Coronary artery (tissue), 2 donors: ENCODE data around the gene ZSWIM1.
A peak's percentile ranks its signal among the peaks of the same experiment; 100 is the strongest.

Experiments used
- DNase-seq: peaks from one replicate; pipeline ENCODE4 v3.0.0-alpha.2; 2017; ENCODE audit warnings: low spot score
- H3K27ac ChIP-seq, 2 donors: fragments of 200-600 bp; sonication (generic); one replicate each; pipeline ENCODE4 v1.5.1; 2016 to 2019
- H3K4me3 ChIP-seq: fragments of 200-600 bp; sonication (generic); 2 replicates; pipeline ENCODE4 v1.5.1; 2016; ENCODE audit warnings: mild to moderate bottlenecking, moderate library complexity
- CTCF ChIP-seq: fragments of 200-600 bp; sonication (generic); IDR thresholded peaks from one replicate; pipeline ENCODE4 v1.5.1; 2019; ENCODE audit warnings: antibody characterized with exemption

ZSWIM1 gene

GRCh38 chr20:45890077-45890984, 9.3 kb downstream of the ZSWIM1 start:
- DNase-seq, result no peak
- Histone ChIP-seq H3K4me3 (peak overlapping the region; percentile 95), H3K27ac (peak overlapping the region; percentile 71 to 96)
- peak; percentile 62 for TF ChIP-seq CTCF

GRCh38 chr20:45890985-45891983, 10.3 kb downstream of the ZSWIM1 start, which contains the start of the genes CTSA and NEURL2:
CTSA (plus strand) TSS chr20:45891335; CDS start chr20:45891569, 234 bp downstream.
NEURL2 (minus strand) TSS chr20:45891208; CDS start chr20:45890991, 217 bp downstream.
- H3K27ac ChIP-seq, result peak within 1 kb of the TSS; percentile 71 to 96
- DNase-seq, result peak; percentile 93
- H3K4me3 ChIP-seq, result peak within 1 kb of the TSS; percentile 95
- TF ChIP-seq CTCF, result no peak

GRCh38 chr20:45892049-45892825, 11.2 kb downstream of the ZSWIM1 start:
- DNase-seq, result no peak
- Histone ChIP-seq H3K27ac (no peak overlapping the region), H3K4me3 (peak overlapping the region; percentile 95)
- no peak for TF ChIP-seq CTCF

- H3K4me3 ChIP-seq, result no peak overlapping the region
- DNase-seq, result no peak
Observed at GRCh38 chr20:45892828-45893500, 11.9 kb downstream of the ZSWIM1 start.

GRCh38 chr20:45893831-45894230, 12.8 kb downstream of the ZSWIM1 start:
- DNase-seq, result no peak
- Histone ChIP-seq H3K27ac (no peak overlapping the region), H3K4me3 (no peak overlapping the region)
- no peak for TF ChIP-seq CTCF

More at GRCh38 chr20:45892828-45893500, 11.9 kb downstream of the ZSWIM1 start:
- TF ChIP-seq CTCF, result no peak
- no peak overlapping the region for H3K27ac ChIP-seq

GRCh38 chr20:45894797-45895196, 13.8 kb downstream of the ZSWIM1 start:
- Histone ChIP-seq H3K27ac (no peak overlapping the region), H3K4me3 (no peak overlapping the region)
- no peak for TF ChIP-seq CTCF
- DNase-seq, result no peak
